Measurements from ENCODE around the gene PDCD11.

The PDCD11 gene

DNA sequence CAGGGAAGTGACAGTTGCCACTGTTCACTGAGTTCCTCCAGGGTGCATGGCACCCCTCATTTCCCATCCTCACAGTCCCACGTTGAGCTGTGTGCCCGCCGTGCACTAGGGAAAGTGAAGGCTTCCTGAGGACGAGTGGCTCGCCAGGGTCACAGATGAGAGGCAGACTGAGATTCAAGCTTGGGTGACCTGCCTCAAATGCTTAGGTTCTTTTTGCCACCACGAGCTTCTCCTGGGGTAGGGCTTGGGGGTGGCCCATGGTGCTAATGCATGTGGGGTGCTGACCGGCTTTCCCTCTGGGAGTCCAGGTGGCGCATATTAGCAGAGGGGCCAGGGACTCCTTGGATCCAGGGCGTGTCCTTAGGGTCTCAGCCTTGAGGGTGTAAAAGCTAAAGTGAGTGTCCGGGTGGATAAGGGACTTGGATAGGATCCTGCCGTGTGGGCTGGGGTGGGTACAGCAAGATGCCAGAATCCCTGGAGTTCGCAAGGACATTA is 53.8 kb downstream of the PDCD11 start:
- DNase-seq = no peak

DNA sequence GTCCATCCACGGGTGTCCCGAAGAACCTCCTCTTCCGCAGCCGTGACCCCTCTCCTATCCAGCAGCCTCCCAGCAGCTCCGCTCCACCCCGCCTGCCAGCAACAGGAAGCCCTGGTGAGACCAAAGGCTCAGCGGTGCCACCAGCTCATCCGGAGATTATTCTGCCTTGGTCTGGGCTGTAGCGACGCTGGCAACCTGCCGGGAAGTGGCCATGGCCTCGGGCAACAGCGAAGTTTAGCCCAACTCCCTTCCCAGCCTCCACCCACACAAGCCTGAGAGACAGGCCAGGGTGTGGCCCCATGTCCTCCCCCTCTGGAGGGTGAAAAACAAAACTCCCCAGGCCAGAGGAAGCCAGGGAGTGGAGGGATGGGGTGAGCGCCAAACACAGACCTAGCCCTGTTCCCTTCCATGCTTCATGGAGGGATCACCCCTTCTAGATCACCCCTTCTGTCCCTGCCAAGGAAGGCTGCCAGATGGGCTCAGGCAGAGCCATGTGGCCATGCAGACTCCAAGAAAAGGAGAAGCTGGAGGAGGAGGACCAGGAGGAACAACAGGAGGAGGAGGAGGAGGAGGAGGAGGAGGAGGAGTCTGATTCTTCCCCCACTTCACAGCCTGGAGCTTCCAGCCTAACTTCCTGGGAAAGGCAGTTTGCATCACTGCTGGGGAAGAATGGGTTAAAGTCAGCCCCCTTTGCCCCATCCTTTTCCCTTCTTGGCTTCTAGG is 54.8 kb downstream of the PDCD11 start:
- no peak for DNase-seq

DNA sequence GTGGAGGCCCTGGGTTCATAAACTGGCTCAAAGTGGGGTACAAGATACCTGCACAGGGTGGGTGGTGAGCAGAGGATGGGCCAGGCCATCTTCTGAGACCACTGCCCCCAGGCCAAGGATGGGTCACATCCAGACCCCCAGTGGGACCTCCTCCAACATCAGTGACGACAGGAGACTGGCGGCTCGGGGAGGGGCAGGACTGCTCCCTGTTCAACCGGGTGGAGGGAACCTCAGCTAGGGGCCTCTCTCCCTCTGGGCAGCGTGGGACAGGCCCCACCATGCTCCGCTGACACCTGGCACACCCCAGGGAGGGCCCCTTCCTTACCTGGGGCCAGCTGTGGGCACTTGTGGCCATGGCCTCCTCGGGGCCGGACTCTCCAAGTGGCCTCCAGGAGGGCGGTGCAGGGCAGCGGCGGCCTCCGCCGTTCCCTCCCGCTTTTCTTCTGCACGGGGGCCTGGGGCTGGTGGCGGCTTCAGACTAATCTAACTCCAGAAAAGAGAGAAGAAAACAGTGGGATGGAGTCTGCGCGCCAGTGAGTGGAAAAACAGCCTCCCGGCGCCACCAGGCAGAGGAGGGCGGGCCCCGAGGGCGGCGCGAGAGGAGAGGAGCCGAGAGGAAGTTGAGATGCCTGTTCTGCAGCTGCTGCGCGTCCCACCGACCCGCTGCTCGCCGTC is 55.5 kb downstream of the PDCD11 start, which contains the start of gene CALHM2:
TSS of gene CALHM2 (minus strand) at position 540 of the 675 bp plus-strand sequence. CDS start 2,429 bp downstream, outside the sequence.
- no peak for DNase-seq

GRCh38 chr10:103452506-103453230 is 56.2 kb downstream of the PDCD11 start:
- DNase-seq = no peak

DNA sequence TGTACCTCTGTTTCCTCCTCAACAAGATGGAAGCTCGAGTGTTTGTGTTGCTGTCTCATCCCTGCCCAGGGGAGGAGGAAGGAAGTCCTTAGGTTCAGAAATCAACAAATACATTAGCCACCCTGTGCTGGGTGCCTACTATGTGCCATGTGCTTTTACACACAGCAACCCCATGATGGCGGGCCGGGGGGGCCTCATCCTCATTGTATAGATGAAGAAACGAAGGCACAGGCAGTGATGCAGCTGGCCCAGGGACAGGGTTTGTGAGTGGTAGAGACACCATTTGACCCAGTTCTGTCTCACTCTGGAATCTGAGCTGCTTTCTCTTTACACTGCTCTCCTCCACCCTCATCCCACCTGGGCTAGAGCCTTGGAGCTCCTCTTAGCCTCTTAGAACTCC is 57.6 kb downstream of the PDCD11 start:
- DNase-seq = no peak

DNA sequence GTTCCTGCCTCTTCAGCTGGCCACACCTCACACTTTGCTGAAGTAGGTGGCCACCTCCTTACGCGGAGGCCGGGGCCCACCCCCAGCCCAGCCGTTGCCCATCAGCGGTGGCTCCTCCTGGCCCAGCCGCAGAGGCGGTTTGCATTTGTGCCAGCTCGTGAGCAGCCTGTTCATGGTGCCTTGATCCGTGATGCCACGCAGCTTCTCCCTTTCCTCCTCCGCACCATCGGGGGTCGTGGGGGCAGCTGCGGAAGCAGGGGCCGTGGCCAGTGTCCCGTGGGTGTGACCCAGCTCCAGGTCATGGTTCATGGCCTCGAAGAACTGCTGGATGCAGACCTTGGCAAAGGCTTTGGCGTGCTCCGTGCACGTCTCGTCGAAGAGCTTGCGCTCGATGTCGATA is 58.8 kb downstream of the PDCD11 start:
- no peak for DNase-seq

DNA sequence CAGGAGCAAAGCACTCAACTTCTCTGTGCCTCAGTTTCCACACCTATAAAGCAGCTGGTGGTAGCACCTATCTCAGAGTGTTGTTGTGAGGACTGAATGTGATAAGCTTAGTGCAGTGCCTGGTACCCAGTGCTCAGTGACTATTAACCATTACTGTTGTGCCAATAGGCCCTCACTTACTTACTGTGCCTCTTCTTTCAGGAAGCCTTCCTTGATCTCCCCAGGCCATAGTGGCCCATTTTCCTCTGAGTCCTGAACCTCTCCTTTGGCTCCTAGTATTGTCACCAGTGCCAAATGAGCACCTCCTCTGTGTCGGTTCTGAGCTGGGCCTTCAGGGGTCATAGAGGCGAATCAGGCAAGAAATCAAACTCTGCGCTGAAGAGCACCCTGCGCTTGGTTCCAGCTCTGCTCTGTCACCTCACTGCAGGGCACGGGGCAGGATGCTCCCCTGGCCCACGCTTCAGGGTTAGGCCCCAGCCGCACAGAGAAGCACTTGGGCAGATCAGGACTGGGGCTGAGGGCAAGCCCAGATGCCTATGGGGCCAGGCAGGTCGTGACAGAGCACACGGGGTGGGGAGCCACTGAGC is 59.7 kb downstream of the PDCD11 start:
- DNase-seq = no peak

DNA sequence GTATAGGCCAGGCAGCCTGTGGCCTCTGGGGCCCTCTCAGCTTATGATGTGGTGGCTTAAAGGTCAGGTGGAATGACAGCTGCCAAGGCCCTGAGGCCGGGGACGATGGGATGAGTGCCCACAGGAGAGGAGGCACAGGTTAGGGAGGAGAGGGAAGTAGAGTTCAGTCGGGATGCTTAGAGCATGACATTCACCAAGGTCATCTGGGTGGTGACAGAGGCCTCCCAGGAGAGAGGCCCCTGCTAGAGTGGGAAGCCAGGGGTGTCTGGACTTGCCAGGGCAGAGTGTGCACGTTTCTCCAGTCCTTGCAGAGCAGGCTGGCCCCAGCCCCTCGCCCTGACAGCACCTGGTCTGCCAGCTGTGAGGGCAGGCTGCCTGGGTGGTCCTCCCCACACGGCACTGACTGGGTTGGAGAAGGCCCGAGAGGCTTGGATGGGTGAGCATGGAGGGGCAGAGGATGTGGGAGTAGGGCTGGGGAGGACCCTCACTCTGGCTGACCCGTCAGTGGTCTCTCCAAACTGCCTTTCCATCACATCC is 60.8 kb downstream of the PDCD11 start:
- no peak for DNase-seq

DNA sequence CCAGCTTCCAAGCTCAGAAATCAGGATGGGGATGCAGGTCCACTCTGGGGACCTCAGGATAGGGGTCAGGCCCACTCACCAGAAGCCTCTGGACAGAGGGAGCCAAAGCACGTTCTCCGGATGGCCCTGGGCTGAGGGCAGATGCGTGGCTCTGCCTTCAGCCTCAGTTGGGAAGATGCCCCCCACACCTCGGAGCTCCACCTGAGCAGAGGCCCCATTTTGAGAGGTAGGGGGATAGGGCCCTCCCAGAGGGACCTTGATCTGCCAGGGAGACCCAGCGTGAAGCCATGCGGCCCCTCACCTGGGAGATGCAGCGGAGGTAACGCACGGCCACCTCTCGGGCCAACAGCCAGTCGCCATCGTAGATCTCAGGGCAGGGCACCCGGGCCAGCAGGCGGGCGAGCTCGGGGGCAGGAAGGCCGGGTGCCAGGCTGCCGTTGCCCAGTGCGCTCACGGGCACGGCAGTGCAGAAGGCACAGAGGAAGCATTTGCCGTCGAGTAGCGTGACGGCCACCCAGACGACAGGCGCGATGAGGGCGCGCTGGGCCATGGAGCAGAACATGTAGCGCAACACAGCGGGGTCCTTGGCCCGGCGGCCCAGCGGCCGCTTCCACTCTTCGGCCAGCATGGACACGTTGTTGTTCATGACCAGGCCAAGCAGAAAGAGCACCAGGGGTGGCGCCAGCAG is 61.6 kb downstream of the PDCD11 start:
- no peak for DNase-seq

DNA sequence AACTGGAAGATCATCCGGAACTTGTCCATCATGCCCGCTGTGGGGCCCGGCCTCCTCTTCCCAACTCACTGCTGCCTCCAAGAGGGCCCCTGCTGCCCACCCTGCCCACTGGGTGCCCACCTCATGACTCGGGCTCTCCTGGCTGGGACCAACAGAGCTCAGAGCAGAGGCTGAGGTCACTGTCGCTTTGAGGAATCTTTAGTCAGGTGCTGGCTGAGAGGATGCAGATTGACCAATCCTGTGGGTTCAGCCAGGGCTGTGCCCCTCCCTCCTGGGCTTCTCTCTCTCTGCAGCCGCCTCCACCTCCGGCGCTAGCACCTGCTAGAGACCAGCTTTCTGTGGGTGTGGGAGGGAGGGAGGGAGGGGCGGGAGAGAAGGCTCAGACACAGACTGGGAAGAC is 62.3 kb downstream of the PDCD11 start, which contains the start of gene CALHM1:
TSS of gene CALHM1 (minus strand) at position 181 of the 400 bp plus-strand sequence. CDS start at position 32, 149 bp downstream.
- no peak for DNase-seq

- DNase-seq = no peak
Measured at GRCh38 chr10:103459615-103460014, 63.2 kb downstream of the PDCD11 start.

DNA sequence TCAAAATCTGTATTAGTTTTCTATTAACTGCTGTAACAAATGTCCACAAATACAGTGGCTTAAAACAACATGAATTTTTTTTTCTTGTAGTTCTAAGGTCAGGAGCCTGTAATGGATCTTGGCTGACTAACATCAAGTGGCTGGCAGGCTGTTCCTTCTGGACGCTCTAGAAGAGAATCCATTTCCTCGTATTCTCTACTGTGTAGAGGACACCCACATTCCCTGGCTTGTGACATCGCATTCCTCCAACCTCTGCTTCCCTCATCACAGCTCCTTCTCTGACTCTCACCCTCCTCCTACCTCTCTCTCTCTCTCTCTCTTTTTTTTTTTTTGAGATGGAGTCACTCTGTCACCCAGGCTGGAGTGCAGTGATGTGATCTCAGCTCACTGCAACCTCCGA is 67.1 kb downstream of the PDCD11 start:
- no peak for DNase-seq

DNA sequence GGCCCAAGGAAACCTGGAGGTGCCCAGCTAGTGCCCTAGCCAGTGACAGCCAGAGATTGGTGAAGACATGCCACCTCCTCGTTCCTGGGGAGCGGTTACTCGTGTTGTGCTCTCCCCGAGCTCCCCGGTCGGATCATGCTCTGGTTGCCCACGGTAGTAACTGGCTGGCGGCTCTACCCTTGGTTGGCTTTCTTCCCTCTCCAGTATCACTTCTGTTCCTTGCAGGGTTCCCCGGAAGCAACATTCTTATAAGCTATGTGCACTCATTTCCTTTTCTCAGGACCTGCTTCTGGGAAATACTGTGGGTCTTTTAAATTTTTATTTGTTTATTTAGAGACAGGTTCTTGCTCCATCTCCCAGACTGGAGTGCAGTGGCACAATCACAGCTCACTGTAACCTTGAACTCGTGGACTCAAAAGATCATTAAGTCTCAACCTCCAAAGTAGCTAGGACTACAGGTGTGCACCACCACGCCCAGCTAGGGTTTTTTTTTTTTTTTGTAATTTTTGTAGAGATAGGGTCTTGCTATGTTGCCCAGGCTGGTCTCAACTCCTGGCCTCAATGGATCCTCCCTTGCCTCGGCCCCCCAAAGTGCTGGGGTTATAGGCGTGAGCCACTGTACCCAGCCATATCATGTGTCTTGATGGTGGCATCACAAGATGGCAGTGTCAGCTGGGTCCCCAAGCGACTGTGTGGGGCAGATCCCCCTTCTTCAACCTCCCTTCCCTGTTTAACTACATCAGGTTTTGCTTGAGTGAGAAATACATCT is 69.2 kb downstream of the PDCD11 start:
- DNase-seq = no peak

- no peak for DNase-seq
Measured at GRCh38 chr10:103466734-103467133, 70.3 kb downstream of the PDCD11 start.

DNA sequence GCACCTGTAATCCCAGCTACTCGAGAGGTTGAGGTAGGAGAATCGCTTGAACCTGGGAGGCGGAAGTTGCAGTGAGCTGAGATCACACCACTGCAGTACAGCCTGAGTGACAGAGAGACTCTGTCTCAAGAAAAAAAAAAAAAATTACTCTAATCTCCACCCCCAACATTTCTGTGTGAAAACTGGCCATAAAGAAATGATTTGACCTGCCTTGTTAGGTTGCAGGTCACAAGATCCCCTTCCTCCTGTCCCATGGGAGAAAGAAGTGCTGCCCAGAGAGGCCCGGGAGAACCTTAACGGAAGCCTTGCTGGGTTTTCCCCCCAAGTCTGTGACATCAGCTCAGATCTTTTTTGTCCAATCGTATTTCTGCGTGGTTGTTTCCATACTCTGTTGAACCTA is 71.0 kb downstream of the PDCD11 start:
- DNase-seq = no peak

DNA sequence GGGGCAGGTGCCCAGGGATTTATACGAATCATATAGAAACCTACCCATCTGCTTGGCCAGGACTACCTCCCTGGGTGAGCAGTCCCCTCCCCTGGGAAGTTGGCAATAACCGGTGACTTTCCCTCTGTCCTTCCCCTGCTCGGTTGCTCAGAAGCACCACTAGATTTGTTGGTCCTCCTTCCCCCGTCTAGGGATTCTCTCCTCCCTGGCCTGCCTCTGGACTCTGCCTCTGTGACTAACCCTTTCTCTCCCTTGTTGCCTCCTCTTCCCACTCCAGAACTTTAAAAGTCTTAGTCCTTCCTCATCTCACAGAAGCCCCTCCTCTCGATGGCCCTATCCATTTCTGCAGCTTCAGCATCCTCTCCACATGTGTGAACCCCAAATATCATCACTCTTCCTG is 72.8 kb downstream of the PDCD11 start:
- DNase-seq = no peak

DNA sequence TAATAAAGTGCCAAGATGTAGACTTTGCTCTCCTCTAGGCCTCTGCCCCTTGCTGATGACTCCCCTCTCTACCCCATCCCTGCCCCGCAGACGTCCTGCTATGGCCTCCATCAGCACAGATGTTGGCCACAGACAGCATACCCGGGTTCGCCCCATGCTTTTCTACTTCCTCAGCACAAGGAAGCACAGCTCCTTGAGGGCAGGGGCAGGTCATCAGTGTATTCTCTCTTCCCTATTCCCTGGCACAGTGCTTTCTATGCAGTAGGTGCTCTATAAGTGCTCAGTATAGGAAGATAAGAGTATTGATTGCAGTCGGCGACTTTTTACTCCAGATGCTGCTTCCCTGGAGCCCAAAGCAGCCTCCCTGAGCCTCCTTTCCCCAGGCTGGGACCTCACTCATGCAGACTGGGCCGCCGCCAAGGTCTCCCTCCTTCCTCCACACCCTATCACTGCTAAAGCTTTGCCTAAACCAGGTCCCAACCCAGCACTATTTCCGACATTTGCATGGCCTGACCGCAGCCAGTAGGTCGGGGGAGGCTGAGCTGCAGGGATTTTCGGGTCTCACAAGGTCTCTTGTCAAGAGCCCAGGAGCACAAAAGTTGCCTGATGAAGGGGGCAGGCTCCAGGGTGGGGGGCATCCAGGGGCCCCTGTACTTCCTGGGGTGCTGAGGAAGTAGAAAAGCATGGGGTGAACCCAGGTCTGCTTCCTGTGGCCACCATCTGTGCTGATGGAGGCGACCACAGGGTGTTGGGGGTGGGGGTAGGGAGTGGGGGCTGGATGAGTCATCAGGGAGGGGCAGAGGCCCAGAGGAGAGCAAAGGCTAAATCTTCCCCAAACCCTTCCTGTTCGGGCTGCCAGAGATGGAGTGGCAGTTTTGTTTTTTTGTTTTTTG is 74.6 kb downstream of the PDCD11 start:
- no peak for DNase-seq

GRCh38 chr10:103472005-103472404 is 75.6 kb downstream of the PDCD11 start:
- DNase-seq = no peak

DNA sequence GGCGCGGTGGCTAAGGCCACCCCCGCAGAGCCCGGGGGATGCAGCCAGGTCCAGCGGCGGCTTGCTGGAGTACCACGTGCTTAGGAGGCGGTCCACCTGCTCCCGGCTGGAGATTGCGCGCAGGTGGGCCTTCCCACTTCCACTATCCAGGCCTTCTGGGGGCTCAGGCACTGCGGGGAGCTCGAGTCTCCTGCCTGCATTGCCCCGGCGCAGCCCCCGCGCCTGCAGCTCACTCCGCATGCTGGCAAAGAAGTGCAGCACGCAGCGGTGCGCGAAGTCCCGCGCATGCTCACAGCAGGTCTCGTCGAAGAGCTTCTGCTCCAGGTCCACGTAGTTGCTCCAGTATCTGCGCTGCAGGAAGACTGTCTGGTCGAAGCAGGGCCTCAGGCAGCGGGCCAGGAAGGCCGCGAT is 76.8 kb downstream of the PDCD11 start:
- no peak for DNase-seq

GRCh38 chr10:103474077-103474476 is 77.7 kb downstream of the PDCD11 start:
- no peak for DNase-seq
